GM12891 (cell line): ENCODE data around the gene KCNMA1.

ENCODE experiments used
- DNase-seq: peaks from one replicate; pipeline ENCODE4 v3.0.0; 2011; ENCODE audit warnings: low spot score; ENCODE audit not compliant: insufficient read length
- FAIRE-seq: peaks from 2 replicates; lab custom pipeline; 2011; peaks lifted over from hg19 to GRCh38; lab: Jason Lieb, UNC
- PAX5 ChIP-seq: IDR thresholded peaks from 2 replicates; pipeline ENCODE4 v1.6.1; 2011; ENCODE audit warnings: low read length, moderate library complexity, mild to moderate bottlenecking; ENCODE audit not compliant: insufficient read depth, severe bottlenecking
- POLR2A ChIP-seq: IDR thresholded peaks from 2 replicates; pipeline ENCODE4 v1.6.1; 2011; ENCODE audit warnings: low read depth, low read length, control low read depth
- POLR2AphosphoS5 ChIP-seq: IDR thresholded peaks from 2 replicates; pipeline ENCODE4 v1.6.1; 2011; ENCODE audit warnings: low read depth, low read length, control low read depth
- POU2F2 ChIP-seq: IDR thresholded peaks from 2 replicates; pipeline ENCODE4 v1.6.1; 2011; ENCODE audit warnings: low read depth, mild to moderate bottlenecking, control low read depth, low read length, moderate library complexity
- SPI1 ChIP-seq: IDR thresholded peaks from 2 replicates; pipeline ENCODE4 v1.6.1; 2011; ENCODE audit warnings: low read depth, low read length, control low read depth
- TAF1 ChIP-seq: IDR thresholded peaks from 2 replicates; pipeline ENCODE4 v1.6.1; 2011; ENCODE audit warnings: low read depth, low read length, control low read depth

The KCNMA1 gene

DNA sequence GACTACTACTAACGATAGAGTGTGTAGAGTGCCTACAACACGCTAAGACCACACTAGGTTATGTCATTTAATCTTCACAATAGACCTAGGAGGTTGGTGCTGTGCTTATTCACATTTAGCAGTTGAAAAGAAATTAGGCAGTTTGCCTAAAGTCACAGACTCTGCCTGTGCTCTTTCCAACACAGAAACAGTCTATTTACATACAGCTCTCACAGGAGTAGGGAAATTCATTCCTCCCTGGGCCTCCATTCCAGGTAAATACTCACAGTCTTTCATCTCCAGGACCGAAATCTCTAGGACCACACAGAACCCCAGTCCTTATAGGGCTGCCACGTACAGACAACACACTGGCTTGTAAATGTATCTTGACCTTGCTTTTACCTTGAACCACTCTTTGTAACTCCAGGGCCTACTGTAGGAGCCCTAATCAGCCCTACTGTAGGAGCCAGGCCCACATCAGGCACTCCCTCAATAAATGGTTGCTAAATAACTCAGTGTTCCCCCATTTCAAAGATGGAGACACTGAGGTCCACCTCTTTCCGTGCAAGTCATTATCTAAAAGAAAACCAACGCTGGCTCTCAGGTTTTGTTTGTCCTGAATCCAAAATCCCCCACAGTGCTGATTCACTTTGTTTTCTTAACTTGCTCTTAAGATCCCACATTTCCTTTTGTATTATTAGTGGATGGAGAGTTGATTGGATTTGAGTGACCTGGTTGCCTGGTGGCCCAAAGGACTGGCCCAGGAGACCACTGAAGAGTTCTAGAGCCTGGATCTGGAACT, 146.9 kb downstream of the KCNMA1 start:
- TF ChIP-seq TAF1, result no peak
- no peak for TF ChIP-seq PAX5
- TF ChIP-seq POLR2A, result no peak
- no peak for TF ChIP-seq SPI1
- TF ChIP-seq POLR2AphosphoS5, result no peak
- no peak for TF ChIP-seq POU2F2
- DNase-seq, result no peak
- no peak for FAIRE-seq

DNA sequence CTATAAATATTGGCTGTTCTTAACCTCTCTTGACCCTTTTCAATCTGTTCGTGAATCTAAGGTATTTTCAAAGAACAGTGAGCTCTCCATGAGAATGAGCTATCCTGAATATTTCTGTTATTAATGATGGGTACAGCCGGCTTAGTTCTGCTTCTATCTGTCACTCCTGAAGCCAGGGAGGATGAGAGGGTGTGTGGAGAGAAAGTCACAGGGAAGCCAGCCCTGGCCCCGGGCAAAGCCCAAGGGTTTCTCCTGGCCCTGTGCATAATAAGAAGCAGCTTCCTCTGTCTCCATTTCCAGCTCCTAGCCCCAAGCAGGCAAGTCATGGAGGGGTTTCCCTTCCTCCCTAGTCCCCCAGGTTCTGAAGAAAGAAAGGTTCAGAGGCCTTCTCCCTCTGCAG, 151.1 kb downstream of the KCNMA1 start:
- no peak for DNase-seq
- no peak for FAIRE-seq
- no peak for TF ChIP-seq POLR2AphosphoS5
- TF ChIP-seq SPI1, result no peak
- TF ChIP-seq PAX5, result no peak
- TF ChIP-seq TAF1, result no peak
- no peak for TF ChIP-seq POU2F2
- no peak for TF ChIP-seq POLR2A

DNA sequence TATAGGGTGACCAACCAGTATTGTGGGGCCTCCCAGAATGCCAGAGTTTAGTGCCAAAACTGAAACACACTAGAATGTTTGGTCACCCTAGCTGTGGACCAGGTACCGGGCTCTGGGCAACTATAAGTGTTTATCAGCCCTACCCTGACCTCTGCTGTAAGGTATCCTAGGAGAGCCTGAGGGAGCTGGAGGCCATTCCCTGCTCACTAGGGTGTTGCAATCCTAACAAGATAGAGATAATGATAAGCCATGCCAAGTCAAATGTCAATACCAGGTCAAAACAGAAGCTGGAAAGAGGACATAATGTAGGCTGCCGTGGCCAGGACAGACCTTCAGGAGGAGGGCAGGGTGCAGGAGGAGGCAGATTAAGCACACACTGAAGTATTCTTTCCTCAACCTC, 151.8 kb downstream of the KCNMA1 start:
- no peak for FAIRE-seq
- TF ChIP-seq POU2F2, result no peak
- no peak for TF ChIP-seq TAF1
- TF ChIP-seq PAX5, result no peak
- TF ChIP-seq POLR2AphosphoS5, result no peak
- TF ChIP-seq SPI1, result no peak
- TF ChIP-seq POLR2A, result no peak
- no peak for DNase-seq

DNA sequence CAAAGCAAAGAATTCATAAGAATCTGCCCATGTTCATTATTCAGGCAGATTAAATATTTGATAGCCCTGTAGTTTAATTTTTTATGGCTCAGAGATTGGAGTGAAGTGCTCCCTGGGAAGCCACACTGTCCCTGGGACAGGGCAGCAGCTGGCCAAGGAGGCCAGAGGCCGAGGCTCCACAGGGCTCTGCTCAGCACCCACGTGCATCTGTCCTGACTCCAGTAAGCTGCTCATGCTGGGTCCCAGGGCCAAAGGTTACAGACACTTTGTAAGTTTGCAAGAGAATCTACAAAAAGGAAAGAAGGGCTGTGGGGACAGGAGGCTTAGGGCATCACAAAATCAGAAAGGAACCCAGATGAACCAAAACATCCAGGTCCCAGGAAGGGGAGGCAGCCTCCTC, 155.5 kb downstream of the KCNMA1 start:
- DNase-seq (no peak), FAIRE-seq (no peak)
- no peak for TF ChIP-seq POLR2A
- no peak for TF ChIP-seq PAX5
- TF ChIP-seq POU2F2, result no peak
- no peak for TF ChIP-seq TAF1
- TF ChIP-seq SPI1, result no peak
- TF ChIP-seq POLR2AphosphoS5, result no peak

DNA sequence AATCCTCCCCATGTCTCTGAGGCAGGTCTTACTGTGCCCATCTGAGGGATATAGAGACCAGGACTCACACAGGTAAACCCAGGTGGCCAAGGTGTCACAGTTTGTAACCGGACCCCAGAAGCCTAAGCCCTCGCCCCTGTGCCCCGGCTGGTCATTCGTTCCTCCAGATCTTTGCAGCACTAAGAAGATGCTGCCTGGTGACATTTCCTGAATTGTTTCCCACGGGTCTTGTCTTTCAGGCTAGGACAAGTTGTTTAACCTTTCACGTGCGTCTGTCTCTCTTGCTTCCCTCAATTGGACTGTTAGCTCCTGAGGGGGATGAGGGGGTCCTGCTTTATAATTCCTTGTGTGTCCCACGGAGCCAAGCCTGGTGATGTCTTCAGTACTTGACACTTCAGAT, 158.0 kb downstream of the KCNMA1 start:
- FAIRE-seq, result no peak
- TF ChIP-seq TAF1 (no peak), PAX5 (no peak), POLR2AphosphoS5 (no peak), POU2F2 (no peak), SPI1 (no peak), POLR2A (no peak)
- DNase-seq, result no peak

DNA sequence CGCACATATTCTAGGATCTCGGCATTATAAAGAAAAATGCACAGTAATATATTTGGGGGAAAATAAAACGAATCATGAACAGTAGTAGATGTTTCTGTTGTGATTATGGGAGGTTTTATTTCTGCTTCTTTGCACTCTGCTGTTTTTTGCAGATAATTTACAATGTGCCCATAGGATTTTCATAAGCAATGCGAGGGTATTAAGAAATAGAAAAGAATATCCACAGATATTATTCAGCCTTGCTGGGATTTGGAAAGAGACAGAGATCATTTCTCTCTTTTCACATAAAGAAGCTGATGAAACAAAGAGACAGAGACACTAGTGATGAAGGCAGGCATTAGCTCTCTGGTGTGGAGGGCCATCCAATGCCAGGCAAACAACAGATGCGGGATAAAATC, 158.6 kb downstream of the KCNMA1 start:
- no peak for FAIRE-seq

DNA sequence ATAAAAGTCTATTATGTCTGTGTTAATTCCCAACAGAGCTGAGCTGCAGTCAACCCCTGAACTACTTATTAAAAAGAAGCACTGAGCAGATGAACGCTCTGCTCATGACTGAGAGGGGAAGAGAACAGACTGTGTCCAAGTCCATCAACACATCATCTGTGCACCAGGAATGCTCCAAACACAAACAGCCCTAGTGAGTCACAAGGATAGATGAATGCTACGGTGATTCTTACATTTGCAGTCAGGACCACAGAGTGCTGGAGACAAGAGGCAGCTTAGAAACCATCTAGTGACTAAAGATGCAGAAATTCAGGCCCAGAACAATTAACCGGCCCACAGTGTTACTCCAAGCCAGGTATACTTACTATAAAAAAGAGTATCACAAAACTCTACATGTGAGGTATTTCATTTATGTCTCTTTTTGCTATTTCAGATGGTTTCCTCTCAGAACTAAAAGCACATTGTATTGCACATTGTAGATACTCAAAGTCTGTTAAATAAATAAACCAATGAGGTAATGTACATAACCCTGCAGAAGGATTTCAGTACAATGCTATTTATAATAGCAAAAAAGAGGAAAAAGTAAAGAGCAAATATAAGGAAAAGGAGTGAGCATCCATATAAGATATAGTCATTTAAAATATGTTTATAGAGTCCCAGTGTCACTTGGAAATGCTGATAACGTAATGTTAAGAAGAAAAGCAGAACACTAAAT, 159.2 kb downstream of the KCNMA1 start:
- DNase-seq (no peak), FAIRE-seq (no peak)
- TF ChIP-seq PAX5 (no peak), POLR2A (no peak), POLR2AphosphoS5 (no peak), POU2F2 (no peak), TAF1 (no peak), SPI1 (no peak)

More for the DNA sequence above, 158.6 kb downstream of the KCNMA1 start:
- TF ChIP-seq POLR2AphosphoS5 (no peak), POLR2A (no peak), POU2F2 (no peak), PAX5 (no peak), SPI1 (no peak), TAF1 (no peak)
- DNase-seq, result no peak

DNA sequence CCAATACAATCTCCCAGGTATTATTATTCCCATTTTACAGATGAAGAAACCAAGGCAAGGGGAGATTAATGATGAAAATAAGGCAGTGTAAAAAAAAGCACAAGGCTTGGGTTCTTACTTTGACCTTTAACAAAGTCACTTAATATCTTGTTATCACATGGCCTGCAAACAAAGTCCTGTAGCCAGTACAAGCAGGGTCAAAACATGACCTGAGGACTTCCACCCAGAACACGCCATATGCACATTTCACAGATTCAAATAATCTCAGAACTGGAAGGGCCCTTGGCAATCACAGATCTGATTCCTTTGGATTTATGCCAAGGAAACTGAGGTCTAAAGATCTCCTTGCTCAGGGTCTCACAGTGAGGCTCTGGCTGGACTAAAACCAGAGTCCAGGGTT, 162.1 kb downstream of the KCNMA1 start:
- no peak for DNase-seq
- TF ChIP-seq PAX5, result no peak
- TF ChIP-seq POU2F2, result no peak
- no peak for TF ChIP-seq POLR2A
- no peak for TF ChIP-seq POLR2AphosphoS5
- no peak for TF ChIP-seq SPI1
- no peak for TF ChIP-seq TAF1
- no peak for FAIRE-seq

DNA sequence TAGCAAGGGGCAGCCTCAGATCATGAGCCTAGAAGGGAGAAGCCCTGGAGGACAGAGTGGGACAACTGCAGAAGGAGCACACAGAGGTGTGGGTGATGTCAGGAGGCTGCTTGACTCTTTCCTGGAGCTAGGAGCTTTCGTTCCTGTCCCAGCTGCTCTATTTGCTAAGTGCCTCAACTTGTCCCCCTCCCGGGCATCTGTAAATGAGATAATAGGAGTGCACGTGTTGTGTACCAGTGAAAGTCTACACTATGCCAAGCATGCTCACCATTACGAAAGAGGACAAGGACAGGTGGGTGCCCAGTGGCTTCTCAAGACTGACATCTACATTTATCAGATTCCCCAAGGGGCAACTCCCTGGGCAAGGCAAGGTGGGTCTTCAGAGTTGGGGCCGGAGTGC, 162.7 kb downstream of the KCNMA1 start:
- no peak for FAIRE-seq
- no peak for DNase-seq
- TF ChIP-seq TAF1 (no peak), POU2F2 (no peak), POLR2AphosphoS5 (no peak), SPI1 (no peak), PAX5 (no peak), POLR2A (no peak)
